Ishikawa (cell line): ENCODE results near the gene RHO.

ENCODE experiments used
- CEBPB ChIP-seq: IDR thresholded peaks from 2 replicates; pipeline ENCODE4 v1.6.1; 2012
- CREB1 ChIP-seq: IDR thresholded peaks from 2 replicates; pipeline ENCODE4 v1.6.1; 2012; ENCODE audit warnings: low read depth
- EGR1 ChIP-seq: IDR thresholded peaks from 2 replicates; pipeline ENCODE4 v1.6.1; 2012
- EP300 ChIP-seq: IDR thresholded peaks from 2 replicates; pipeline ENCODE4 v1.6.1; 2012; ENCODE audit warnings: borderline replicate concordance
- FOXM1 ChIP-seq: IDR thresholded peaks from 2 replicates; pipeline ENCODE4 v1.6.1; 2012; ENCODE audit warnings: low read depth, borderline replicate concordance
- NFIC ChIP-seq: IDR thresholded peaks from 2 replicates; pipeline ENCODE4 v1.6.1; 2012
- RAD21 ChIP-seq: IDR thresholded peaks from 2 replicates; pipeline ENCODE4 v1.6.1; 2012; ENCODE audit warnings: low read depth
- YY1 ChIP-seq: IDR thresholded peaks from 2 replicates; pipeline ENCODE4 v1.6.1; 2012; ENCODE audit warnings: low read depth
- ZBTB7A ChIP-seq: IDR thresholded peaks from 2 replicates; pipeline ENCODE4 v1.6.1; 2012; ENCODE audit warnings: low read depth
- TF ChIP-seq, protein P1 (sequence below): IDR thresholded peaks from 2 replicates; pipeline ENCODE4 v1.6.1; 2012
- TF ChIP-seq, protein P2 (sequence below): IDR thresholded peaks from 2 replicates; pipeline ENCODE4 v1.6.1; 2012; ENCODE audit warnings: low read depth, mild to moderate bottlenecking

DNA sequence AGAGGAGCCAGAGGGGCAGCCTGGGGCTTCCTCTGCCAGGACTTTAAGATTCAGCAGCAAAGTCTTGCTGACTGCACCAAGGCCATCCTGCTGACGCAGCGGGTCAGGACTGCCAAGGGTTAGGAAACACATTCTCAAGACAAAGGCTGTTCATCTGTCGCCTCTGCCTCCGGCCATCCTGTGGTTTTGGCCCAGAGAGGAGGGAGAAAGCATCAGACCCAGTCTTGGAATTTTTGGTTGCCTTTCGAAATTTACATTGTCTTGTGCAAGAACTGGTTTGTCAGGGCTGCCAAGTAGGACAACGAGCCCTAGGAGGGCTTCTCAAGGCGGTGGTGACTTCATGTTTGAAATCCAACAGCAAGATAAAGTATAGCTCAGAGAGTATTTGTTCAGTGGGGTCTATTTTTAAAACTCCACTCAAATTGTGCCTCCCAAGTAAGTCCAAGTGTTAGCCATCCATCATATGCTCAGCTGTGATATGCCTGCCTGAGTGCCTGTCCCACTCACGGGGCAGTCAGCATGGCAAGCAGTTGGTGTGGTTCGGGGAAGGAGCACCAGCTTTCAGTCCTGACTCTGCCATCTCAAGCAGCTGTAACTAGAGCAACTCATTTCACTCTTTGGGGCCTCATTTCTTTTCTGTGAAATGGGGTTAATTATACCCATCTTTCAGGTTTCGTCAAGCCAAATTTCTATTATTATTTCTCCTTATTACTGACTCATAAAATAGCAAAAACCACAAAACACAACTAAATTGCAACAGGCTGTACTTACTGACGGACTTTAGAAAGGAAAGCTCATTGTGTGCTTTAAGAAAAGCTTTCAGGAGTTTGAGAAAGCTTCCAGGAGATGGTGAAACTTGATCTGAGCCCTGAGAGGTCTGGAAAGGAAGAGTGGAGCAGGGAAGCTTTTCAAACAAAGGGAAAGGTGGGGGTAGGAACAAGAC is 42.4 kb upstream of the RHO start:
- no peak for TF ChIP-seq RAD21
- no peak for TF ChIP-seq EGR1
- TF ChIP-seq EP300, result no peak
- TF ChIP-seq, protein P1, sequence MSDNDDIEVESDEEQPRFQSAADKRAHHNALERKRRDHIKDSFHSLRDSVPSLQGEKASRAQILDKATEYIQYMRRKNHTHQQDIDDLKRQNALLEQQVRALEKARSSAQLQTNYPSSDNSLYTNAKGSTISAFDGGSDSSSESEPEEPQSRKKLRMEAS, result no peak
- no peak for TF ChIP-seq CREB1
- TF ChIP-seq FOXM1, result no peak
- no peak for TF ChIP-seq ZBTB7A
- no peak for TF ChIP-seq NFIC
- TF ChIP-seq, protein P2, sequence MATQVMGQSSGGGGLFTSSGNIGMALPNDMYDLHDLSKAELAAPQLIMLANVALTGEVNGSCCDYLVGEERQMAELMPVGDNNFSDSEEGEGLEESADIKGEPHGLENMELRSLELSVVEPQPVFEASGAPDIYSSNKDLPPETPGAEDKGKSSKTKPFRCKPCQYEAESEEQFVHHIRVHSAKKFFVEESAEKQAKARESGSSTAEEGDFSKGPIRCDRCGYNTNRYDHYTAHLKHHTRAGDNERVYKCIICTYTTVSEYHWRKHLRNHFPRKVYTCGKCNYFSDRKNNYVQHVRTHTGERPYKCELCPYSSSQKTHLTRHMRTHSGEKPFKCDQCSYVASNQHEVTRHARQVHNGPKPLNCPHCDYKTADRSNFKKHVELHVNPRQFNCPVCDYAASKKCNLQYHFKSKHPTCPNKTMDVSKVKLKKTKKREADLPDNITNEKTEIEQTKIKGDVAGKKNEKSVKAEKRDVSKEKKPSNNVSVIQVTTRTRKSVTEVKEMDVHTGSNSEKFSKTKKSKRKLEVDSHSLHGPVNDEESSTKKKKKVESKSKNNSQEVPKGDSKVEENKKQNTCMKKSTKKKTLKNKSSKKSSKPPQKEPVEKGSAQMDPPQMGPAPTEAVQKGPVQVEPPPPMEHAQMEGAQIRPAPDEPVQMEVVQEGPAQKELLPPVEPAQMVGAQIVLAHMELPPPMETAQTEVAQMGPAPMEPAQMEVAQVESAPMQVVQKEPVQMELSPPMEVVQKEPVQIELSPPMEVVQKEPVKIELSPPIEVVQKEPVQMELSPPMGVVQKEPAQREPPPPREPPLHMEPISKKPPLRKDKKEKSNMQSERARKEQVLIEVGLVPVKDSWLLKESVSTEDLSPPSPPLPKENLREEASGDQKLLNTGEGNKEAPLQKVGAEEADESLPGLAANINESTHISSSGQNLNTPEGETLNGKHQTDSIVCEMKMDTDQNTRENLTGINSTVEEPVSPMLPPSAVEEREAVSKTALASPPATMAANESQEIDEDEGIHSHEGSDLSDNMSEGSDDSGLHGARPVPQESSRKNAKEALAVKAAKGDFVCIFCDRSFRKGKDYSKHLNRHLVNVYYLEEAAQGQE, result no peak
- TF ChIP-seq YY1, result no peak
- TF ChIP-seq CEBPB, result peak; percentile 78
